Ammon's horn (tissue), 1 donor: ENCODE results near the gene NME7.
"Not testable (repeated sequence)": the region's sequence is repeated elsewhere in the genome, so short reads cannot be mapped to it uniquely, and the experiment has no call there.

Source experiments
- DNase-seq: peaks from one replicate; pipeline ENCODE4 v3.0.0-alpha.2; 2016; ENCODE audit warnings: low spot score

The NME7 gene

GRCh38 chr1:169126335-169126734, 241.3 kb downstream of the NME7 start:
- DNase-seq = no peak

GRCh38 chr1:169125597-169125996, 242.0 kb downstream of the NME7 start:
- not testable (repeated sequence) for DNase-seq

- no peak for DNase-seq
These were observed 243.1 kb downstream of the NME7 start for GRCh38 chr1:169124459-169124858.

- DNase-seq = no peak
These were observed 244.6 kb downstream of the NME7 start for GRCh38 chr1:169122976-169123375.

GRCh38 chr1:169121146-169121923, 246.3 kb downstream of the NME7 start:
- no peak for DNase-seq

- no peak for DNase-seq
These were observed 247.5 kb downstream of the NME7 start for GRCh38 chr1:169120066-169120465.

- DNase-seq = no peak
These were observed 248.2 kb downstream of the NME7 start for GRCh38 chr1:169119405-169119804.

GRCh38 chr1:169118227-169118626, 249.4 kb downstream of the NME7 start:
- no peak for DNase-seq

- no peak for DNase-seq
These were observed 250.0 kb downstream of the NME7 start for GRCh38 chr1:169117599-169117998.

- DNase-seq = no peak
These were observed 250.6 kb downstream of the NME7 start for GRCh38 chr1:169117014-169117413.

- peak; percentile 57 for DNase-seq
These were observed 251.6 kb downstream of the NME7 start for GRCh38 chr1:169115891-169116585.

- no peak for DNase-seq
These were observed 253.9 kb downstream of the NME7 start for GRCh38 chr1:169113613-169114119.

- DNase-seq = no peak
These were observed 255.4 kb downstream of the NME7 start for GRCh38 chr1:169112241-169112640.

- DNase-seq = no peak
These were observed 256.1 kb downstream of the NME7 start for GRCh38 chr1:169111472-169111871.

GRCh38 chr1:169110689-169111447, 256.7 kb downstream of the NME7 start:
- DNase-seq = no peak

- DNase-seq = peak; percentile 66
These were observed 257.4 kb downstream of the NME7 start for GRCh38 chr1:169110236-169110635.

- peak; percentile 82 for DNase-seq
These were observed 257.9 kb downstream of the NME7 start for GRCh38 chr1:169109561-169110134.

GRCh38 chr1:169108863-169109560, 258.6 kb downstream of the NME7 start:
- peak; percentile 74 for DNase-seq

- DNase-seq = no peak
These were observed 259.4 kb downstream of the NME7 start for GRCh38 chr1:169108223-169108622.

- peak; percentile 66 for DNase-seq
These were observed 259.9 kb downstream of the NME7 start for GRCh38 chr1:169107603-169108208.
